Activated CD8-positive, alpha-beta memory T cell treated with anti-CD3 and anti-CD28 coated beads, Interleukin-2, amount 10 ng/mL, durations not matched to agents 7 days and 5 days (primary cell): ENCODE results near the gene SHISAL2A. TPM values are rescaled to one million over a fixed set of nuclear protein-coding genes. Genes with fewer than 3 reads are reported as not detected.

ENCODE experiments used
- total RNA-seq, 2 experiments: library from RNA; stranded (reverse); gene quantifications; one replicate each; pipeline ENCODE4 v1.2.3, GENCODE V29; 2021

The SHISAL2A gene
- total RNA-seq, 2 experiments from 2014 or later = 5.7 to 11.0 TPM

Other genes with a start within 250 kb of the SHISAL2A start
- gene ORC1, start 228.7 kb upstream of the SHISAL2A start, total RNA-seq = 10 to 100 TPM; 40.5 to 42.2 TPM
- gene PRPF38A, start 228.6 kb upstream of the SHISAL2A start, total RNA-seq = 10 to 100 TPM; 87.0 to 97.4 TPM
- 10 to 100 TPM; 60.4 to 76.5 TPM for gene TUT4, start 80.1 kb upstream of the SHISAL2A start, total RNA-seq
- 10 to 100 TPM; 14.4 to 15.3 TPM for gene GPX7, start 30.8 kb upstream of the SHISAL2A start, total RNA-seq
- 10 to 100 TPM; 16.1 to 26.3 TPM for gene COA7, start 65.2 kb downstream of the SHISAL2A start, total RNA-seq
- 1 to 10 TPM; 7.5 to 9.8 TPM for gene ZYG11B, start 93.3 kb downstream of the SHISAL2A start, total RNA-seq
- gene ZYG11A, start 209.6 kb downstream of the SHISAL2A start, total RNA-seq = under 1 TPM; 0.23 to 0.35 TPM